IMR-90 (cell line): ENCODE results near the gene SSR1. TPM values are rescaled to one million over a fixed set of nuclear protein-coding genes. Genes with fewer than 3 reads are reported as not detected.
A peak's percentile ranks its signal among the peaks of the same experiment; 100 is the strongest.

ENCODE experiments used
- ATAC-seq: fragments of 200-7000 bp; cut with Tn5 transposase; 2 replicates; pipeline ENCODE4 v1.9.1; 2020; ENCODE audit warnings: low read depth, mild to moderate bottlenecking, moderate library complexity
- BruUV-seq: library from RNA; stranded (reverse); fragments of 400-500 nt; replicated peaks from 2 replicates; lab custom pipeline; 2021; lab: Mats Ljungman, UMichigan
- CTCF ChIA-PET: fragments of 300-600 bp; formaldehyde crosslinking; extraction: SDS; loops from one replicate; lab custom pipeline; 2021; ENCODE audit warnings: antibody characterized with exemption; lab: Yijun Ruan, JAX
- POLR2A ChIA-PET: fragments of 300-600 bp; sonication (Branson Sonifier 250); formaldehyde crosslinking; loops from one replicate; lab custom pipeline; 2022; ENCODE audit warnings: antibody characterized with exemption; ENCODE audit not compliant: unreplicated experiment; lab: Charles Lee
- DNase-seq: peaks from one replicate; pipeline ENCODE4 v3.0.0; 2013
- H2AFZ ChIP-seq: replicated peaks from 2 replicates; pipeline ENCODE3; 2013; ENCODE audit warnings: low read length, mild to moderate bottlenecking; ENCODE audit not compliant: poor library complexity
- H2AK5ac ChIP-seq: 2 replicates; pipeline ENCODE4 v1.6.1; 2013; ENCODE audit warnings: low read depth, low read length, inconsistent platforms
- H2AK9ac ChIP-seq: replicated peaks from 2 replicates; pipeline ENCODE3; 2013; ENCODE audit warnings: mild to moderate bottlenecking, low read depth, low read length, moderate library complexity; ENCODE audit not compliant: poor library complexity
- H2BK120ac ChIP-seq: 2 replicates; pipeline ENCODE4 v1.6.1; 2013; ENCODE audit warnings: low read depth, low read length, inconsistent platforms
- H2BK15ac ChIP-seq: 3 replicates; pipeline ENCODE4 v1.6.1; 2013; ENCODE audit warnings: low read depth, low read length, inconsistent platforms
- H2BK20ac ChIP-seq: 2 replicates; pipeline ENCODE4 v1.6.1; 2013; ENCODE audit warnings: low read depth, mild to moderate bottlenecking, inconsistent platforms, low read length, moderate library complexity
- H2BK5ac ChIP-seq: 2 replicates; pipeline ENCODE4 v1.6.1; 2013; ENCODE audit warnings: mild to moderate bottlenecking, low read depth, low read length, inconsistent platforms; ENCODE audit not compliant: poor library complexity, severe bottlenecking
- H3K14ac ChIP-seq: replicated peaks from 2 replicates; pipeline ENCODE4 v1.6.1; 2013; ENCODE audit warnings: low read depth, low read length, inconsistent platforms
- H3K18ac ChIP-seq: 2 replicates; pipeline ENCODE4 v1.6.1; 2013; ENCODE audit warnings: low read depth, low read length, control low read depth
- H3K23ac ChIP-seq: 2 replicates; pipeline ENCODE4 v1.6.1; 2013; ENCODE audit warnings: low read depth, low read length, inconsistent platforms
- H3K27ac ChIP-seq: 2 replicates; pipeline ENCODE4 v1.5.1; 2013; ENCODE audit warnings: mild to moderate bottlenecking, control low read depth, low read length; ENCODE audit not compliant: insufficient read depth
- H3K27me3 ChIP-seq: 2 replicates; pipeline ENCODE4 v1.6.1; 2013; ENCODE audit warnings: low read length; ENCODE audit not compliant: control insufficient read depth, insufficient read depth
- H3K36me3 ChIP-seq: 2 replicates; pipeline ENCODE4 v1.6.1; 2013; ENCODE audit warnings: low read length, mixed read lengths; ENCODE audit not compliant: control insufficient read depth, insufficient read depth
- H3K4ac ChIP-seq: 2 replicates; pipeline ENCODE4 v1.6.1; 2013; ENCODE audit warnings: low read depth, low read length, inconsistent platforms
- H3K4me1 ChIP-seq: 2 replicates; pipeline ENCODE4 v1.6.1; 2013; ENCODE audit warnings: low read length, mixed read lengths; ENCODE audit not compliant: control insufficient read depth, insufficient read depth
- H3K4me2 ChIP-seq: 2 replicates; pipeline ENCODE4 v1.6.1; 2013; ENCODE audit warnings: low read depth, mild to moderate bottlenecking, control low read depth, low read length, moderate library complexity
- H3K4me3 ChIP-seq: 2 replicates; pipeline ENCODE4 v1.5.1; 2013; ENCODE audit warnings: low read depth, mild to moderate bottlenecking, control low read depth, low read length, moderate library complexity; ENCODE audit not compliant: insufficient read depth
- H3K56ac ChIP-seq: 2 replicates; pipeline ENCODE4 v1.6.1; 2013; ENCODE audit warnings: low read length, inconsistent platforms; ENCODE audit not compliant: insufficient read depth; ENCODE audit errors: extremely low read depth
- H3K79me1 ChIP-seq, 2 experiments: 2 replicates each; pipeline ENCODE4 v1.6.1; 2013; ENCODE audit warnings: low read length in 2 of 2, inconsistent platforms in 1 of 2, low read depth in 1 of 2
- H3K9ac ChIP-seq: 2 replicates; pipeline ENCODE4 v1.6.1; 2013; ENCODE audit warnings: low read depth, low read length, control low read depth
- H3K9me1 ChIP-seq: 2 replicates; pipeline ENCODE4 v1.6.1; 2013; ENCODE audit warnings: low read length, inconsistent platforms; ENCODE audit not compliant: insufficient read depth
- H3K9me3 ChIP-seq: 2 replicates; pipeline ENCODE4 v1.6.1; 2013; ENCODE audit warnings: low read length; ENCODE audit not compliant: control insufficient read depth, insufficient read depth
- H4K20me1 ChIP-seq: 2 replicates; pipeline ENCODE4 v1.6.1; 2013; ENCODE audit warnings: low read length, inconsistent platforms; ENCODE audit not compliant: insufficient read depth
- H4K5ac ChIP-seq: 2 replicates; pipeline ENCODE4 v1.6.1; 2013; ENCODE audit warnings: mild to moderate bottlenecking, low read depth, low read length, control low read depth
- H4K8ac ChIP-seq, 2 experiments: 2 replicates each; pipeline ENCODE4 v1.6.1; 2013; ENCODE audit warnings: low read depth in 2 of 2, low read length in 2 of 2, control low read depth in 1 of 2, inconsistent platforms in 1 of 2
- H4K91ac ChIP-seq: 2 replicates; pipeline ENCODE4 v1.6.1; 2013; ENCODE audit warnings: low read depth, low read length, inconsistent platforms; ENCODE audit not compliant: insufficient read depth
- NFE2L2 ChIP-seq: fragments of 150-350 bp; IDR thresholded peaks from 2 replicates; pipeline ENCODE4 v1.6.1; 2016; ENCODE audit warnings: low read depth, mild to moderate bottlenecking, low read length
- SMC3 ChIP-seq: fragments of 150-350 bp; IDR thresholded peaks from 2 replicates; pipeline ENCODE4 v1.6.1; 2016; ENCODE audit warnings: low read depth, mild to moderate bottlenecking, antibody characterized with exemption, low read length, moderate library complexity
- WGBS, 2 experiments: methylation state at CpG; one replicate each; pipeline versions ENCODE4 v1.1.5 to v1.1.7; 2013; ENCODE audit warnings: missing lambda C conversion rate in 2 of 2; ENCODE audit not compliant: insufficient read length in 1 of 2; ENCODE audit errors: extremely low coverage in 2 of 2; 5-methylcytosine and 5-hydroxymethylcytosine counted together
- dilution Hi-C: fragments of 300-500 bp; cut with HindIII; formaldehyde crosslinking; loops from one replicate; pipeline ENCODE4 v1.14.3; 2018; ENCODE audit warnings: low sequenced_read_pairs; ENCODE audit not compliant: unreplicated experiment
- in situ Hi-C: fragments of 300-500 bp; cut with MboI; formaldehyde crosslinking; loops from 3 replicates; pipeline ENCODE4 v1.14.3; 2019; ENCODE audit warnings: low sequenced_read_pairs, inconsistent platforms, mixed read lengths
- intact Hi-C: fragments of 100-400 bp; cut with micrococcal nuclease; formaldehyde crosslinking; loops from 2 replicates; pipeline ENCODE4 v1.10.0; 2022
- polyA plus RNA-seq, 3 experiments: library from polyadenylated mRNA; depleted of rRNA; stranded (reverse); fragments of >200 nt; gene quantifications; 2 replicates each; pipeline ENCODE4 v1.2.3, GENCODE V29; 2012; ENCODE audit warnings: low replicate concordance in 1 of 3
- total RNA-seq: library from RNA; depleted of rRNA; stranded (reverse); fragments of >200 nt; gene quantifications from 2 replicates; pipeline ENCODE4 v1.2.3, GENCODE V29; 2012

SSR1 gene
- total and polyA plus RNA-seq, 2 of the 4 experiments (the other 2 are of a cell fraction), result 110 to 120 TPM

DNA sequence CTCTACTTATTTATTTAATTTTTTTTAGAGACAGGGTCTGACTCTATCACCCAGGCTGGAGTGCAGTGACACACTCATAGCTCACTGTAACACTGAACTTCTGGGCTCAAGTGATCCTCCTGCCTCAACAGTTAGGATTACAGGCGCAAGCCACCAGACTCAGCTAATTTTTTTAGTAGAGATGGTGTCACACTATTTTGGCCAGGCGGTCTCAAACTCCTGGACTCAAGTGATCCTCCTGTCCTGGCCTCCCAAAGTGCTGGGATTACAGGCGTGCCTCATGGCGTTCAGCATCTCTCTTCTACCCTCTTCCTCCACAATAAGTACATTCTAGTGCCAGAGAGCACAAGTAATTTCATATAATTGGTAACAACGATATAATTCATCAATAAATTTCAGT, 5.5 kb downstream of the SSR1 start:
- no peak overlapping the region for H2BK20ac ChIP-seq
- no peak overlapping the region for H4K91ac ChIP-seq
- no peak overlapping the region for H3K9ac ChIP-seq
- H3K56ac ChIP-seq, result no peak overlapping the region
- BruUV-seq, result no TSS peak
- peaks cover 25% of the 10 kb centered on the region for H3K36me3 ChIP-seq
- no peak overlapping the region for H2BK5ac ChIP-seq
- TF ChIP-seq NFE2L2, result no peak
- TF ChIP-seq SMC3, result no peak
- H4K8ac ChIP-seq, result 0 out of 4 replicates have a peak overlapping the region, but pooled peaks of 1 of the 2 experiments have one; percentile 1
- DNase-seq (no peak), ATAC-seq (no peak)
- in situ Hi-C loops, result loop anchor here (10.0 kb wide), 2 partner anchors 87 to 277 kb away; no protein-coding TSS in a partner anchor
- ChIA-PET POLR2A (no interaction called here), CTCF (interaction anchor here (1.0 kb wide), 1 partner anchor 8 kb away, joined by 6 read pairs; no protein-coding TSS in a partner anchor)
- no peak overlapping the region for H2AK9ac ChIP-seq
- H3K14ac ChIP-seq, result no peak overlapping the region
- dilution Hi-C loops, result no loop called here
- H3K27ac ChIP-seq, result peak overlapping the region; percentile 27; the same call in 1 of the 2 replicates
- H3K4me3 ChIP-seq, result no peak overlapping the region
- intact Hi-C loops, result no loop called here
- H3K18ac ChIP-seq, result no peak overlapping the region
- WGBS, 2 experiments, result 100% methylated on average over 3 of the region's 5 CpGs; no CpG with 5 or more reads in 1 of the 2 experiments
- H3K79me1 ChIP-seq, result peaks cover 16 to 40% of the 10 kb centered on the region in 2 experiments
- peaks cover 5% of the 10 kb centered on the region for H3K4me1 ChIP-seq
- H3K9me3 ChIP-seq, result no peaks in the 10 kb centered on the region
- no peak overlapping the region; the same call in 1 of the 2 replicates for H4K5ac ChIP-seq
- no peak overlapping the region for H3K4ac ChIP-seq
- no peak overlapping the region for H2BK15ac ChIP-seq
- no peak overlapping the region for H3K23ac ChIP-seq
- H3K4me2 ChIP-seq, result no peak overlapping the region
- H2AK5ac ChIP-seq, result no peak overlapping the region
- no peak overlapping the region for H2BK120ac ChIP-seq
- H4K20me1 ChIP-seq, result peaks cover 19% of the 10 kb centered on the region; the same call in 1 of the 2 replicates
- H3K27me3 ChIP-seq, result no peaks in the 10 kb centered on the region
- H3K9me1 ChIP-seq, result no peaks in the 10 kb centered on the region
- no peak overlapping the region for H2AFZ ChIP-seq
